Measurements from ENCODE around the gene PILRA.

Gene PILRA

DNA sequence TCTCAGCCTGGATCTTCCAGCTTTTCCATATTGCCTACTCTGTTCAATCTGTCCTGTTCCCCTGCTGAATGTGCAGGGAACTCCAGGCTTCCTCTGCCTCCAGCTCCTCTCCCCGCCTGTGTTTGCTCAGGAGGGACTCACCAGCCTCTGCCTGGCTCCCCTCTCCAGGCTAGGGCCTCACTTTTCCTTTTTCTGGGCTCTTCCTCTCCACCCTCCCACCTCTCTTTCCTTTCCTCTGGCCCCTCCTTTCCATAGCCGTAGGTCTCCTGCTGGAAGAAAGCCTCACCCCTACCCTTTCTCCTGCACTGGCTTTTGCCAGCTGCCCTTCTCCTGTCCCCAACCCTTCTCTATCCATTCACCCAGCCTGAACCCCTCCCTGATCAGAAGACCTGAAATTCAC, 25.0 kb downstream of the PILRA start:
- H3K27ac ChIP-seq = no peak overlapping the region
- no peak for DNase-seq (ENCODE audit: low spot score)
- no peak overlapping the region for H3K4me3 ChIP-seq
- no peak for TF ChIP-seq CTCF (IDR thresholded peaks at IDR 0.05)

- no peak overlapping the region for H3K27ac ChIP-seq
- H3K4me3 ChIP-seq = no peak overlapping the region
- DNase-seq (ENCODE audit: low spot score) = no peak
- no peak for TF ChIP-seq CTCF (IDR thresholded peaks at IDR 0.05)
Observed at GRCh38 chr7:100400041-100400440, 26.8 kb downstream of the PILRA start.

DNA sequence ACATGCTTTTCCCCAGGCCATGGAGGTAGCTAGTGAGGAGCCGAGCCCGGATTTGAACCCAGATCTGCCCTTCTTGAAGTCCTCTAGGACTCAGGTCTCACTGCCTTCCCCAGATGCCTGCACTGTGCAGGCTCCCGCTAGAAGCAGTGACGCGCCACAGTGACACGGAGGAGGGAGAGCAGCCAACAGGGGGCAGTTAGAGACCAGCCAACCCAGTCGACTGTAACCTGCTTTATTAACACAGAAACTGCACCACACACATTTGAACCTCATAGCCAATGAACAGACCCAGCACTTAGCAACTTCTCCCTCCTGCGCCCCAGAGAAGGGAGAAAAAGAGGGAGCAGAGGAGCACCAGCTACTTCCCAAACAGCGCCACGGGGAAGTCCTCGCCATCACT, 27.4 kb downstream of the PILRA start:
- Histone ChIP-seq H3K27ac (no peak overlapping the region), H3K4me3 (no peak overlapping the region)
- no peak for DNase-seq (ENCODE audit: low spot score)
- no peak for TF ChIP-seq CTCF (IDR thresholded peaks at IDR 0.05)

GRCh38 chr7:100401811-100402210, 28.5 kb downstream of the PILRA start:
- TF ChIP-seq CTCF (IDR thresholded peaks at IDR 0.05) = no peak
- DNase-seq (ENCODE audit: low spot score) = no peak
- Histone ChIP-seq H3K27ac (no peak overlapping the region), H3K4me3 (no peak overlapping the region)

DNA sequence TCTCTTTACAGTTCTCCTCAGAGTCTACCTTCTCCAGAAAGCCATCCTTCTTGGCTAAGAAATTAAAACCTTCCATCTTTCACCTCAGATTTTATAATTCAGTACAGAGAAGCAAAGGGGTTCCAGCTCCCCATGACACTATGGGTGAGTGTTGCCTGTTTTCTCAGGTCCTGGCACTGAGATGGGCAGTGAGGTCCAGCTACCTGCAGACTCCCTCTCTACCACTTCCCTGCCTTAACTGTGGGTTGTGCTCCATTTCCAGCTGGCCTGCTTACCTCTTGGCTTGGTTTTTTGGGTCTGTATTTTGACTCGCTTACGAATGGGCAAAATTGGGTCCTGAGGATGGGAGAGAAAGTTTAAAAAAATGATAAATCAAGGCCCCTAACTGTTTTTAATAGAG, 29.0 kb downstream of the PILRA start:
- no peak for TF ChIP-seq CTCF (IDR thresholded peaks at IDR 0.05)
- Histone ChIP-seq H3K27ac (no peak overlapping the region), H3K4me3 (no peak overlapping the region)
- DNase-seq (ENCODE audit: low spot score) = no peak

DNA sequence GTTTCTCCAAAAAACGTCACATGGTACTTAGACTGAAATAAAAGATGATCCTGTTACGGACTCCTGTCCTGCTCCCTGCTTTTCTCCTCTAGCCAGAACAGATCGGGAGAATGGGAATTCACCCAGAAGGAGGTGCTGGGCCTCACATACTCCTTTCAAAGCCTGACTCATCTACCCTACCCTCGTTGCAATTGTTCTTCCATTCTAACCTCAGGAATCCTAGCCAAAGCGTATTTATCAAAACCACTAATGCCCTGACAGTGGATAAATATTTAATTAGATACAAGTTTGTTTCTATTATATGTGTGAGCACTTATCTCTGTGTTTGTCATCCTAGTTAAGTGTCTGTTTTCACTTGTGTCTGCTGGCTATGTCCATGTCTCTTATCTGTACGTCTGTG, 33.5 kb downstream of the PILRA start:
- TF ChIP-seq CTCF (IDR thresholded peaks at IDR 0.05) = no peak
- Histone ChIP-seq H3K27ac (no peak overlapping the region), H3K4me3 (no peak overlapping the region)
- DNase-seq (ENCODE audit: low spot score) = no peak

DNA sequence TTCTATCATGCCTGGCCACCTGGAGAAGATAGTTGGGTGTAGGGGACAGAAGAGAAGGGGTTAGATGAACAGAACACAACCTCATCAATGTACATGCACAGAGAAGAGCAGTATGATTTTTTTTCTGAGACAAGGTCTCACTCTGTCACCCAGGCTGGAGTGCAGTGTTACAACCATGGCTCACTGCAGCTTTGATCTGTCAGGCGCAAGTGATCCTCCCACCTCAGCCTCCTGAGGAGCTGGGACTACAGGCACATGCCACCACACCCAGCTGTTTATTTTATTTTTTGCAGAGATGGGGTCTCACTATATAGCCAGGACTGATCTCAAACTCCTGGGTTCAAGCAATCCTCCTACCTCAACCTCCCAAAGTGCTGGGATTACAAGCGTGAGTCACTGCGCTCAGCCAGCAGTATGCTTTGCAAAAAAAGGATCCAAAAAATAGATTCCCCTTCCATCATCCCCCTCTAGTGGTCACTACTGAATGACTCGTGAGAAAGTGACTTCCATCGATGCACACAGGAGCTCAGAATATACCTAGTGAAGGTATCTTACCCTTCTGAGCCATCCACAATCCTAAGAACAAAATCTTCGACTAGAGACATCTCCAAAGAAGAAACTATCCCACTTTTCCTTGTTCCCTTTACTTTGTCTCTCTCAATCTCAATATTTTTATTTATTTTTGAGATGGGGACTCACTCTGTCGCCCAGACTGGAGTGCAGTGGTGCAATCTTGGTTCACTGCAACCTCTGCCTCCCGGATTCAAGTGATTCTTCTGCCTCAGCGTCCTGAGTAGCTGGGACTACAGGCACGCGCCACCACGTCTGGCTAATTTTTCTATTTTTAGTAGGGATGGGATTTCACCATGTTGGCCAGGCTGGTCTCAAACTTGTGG, 34.2 kb downstream of the PILRA start:
- Histone ChIP-seq H3K27ac (no peak overlapping the region), H3K4me3 (no peak overlapping the region)
- no peak for DNase-seq (ENCODE audit: low spot score)
- peak; percentile 44 for TF ChIP-seq CTCF (IDR thresholded peaks at IDR 0.05)
